ENCODE results near the gene JSRP1.

GRCh38 chr19:2252797-2253105 is 3.5 kb downstream of the JSRP1 start:
- TF ChIP-seq CTCF (conservative IDR thresholded peaks at IDR 0.05 in 1 of 2, IDR thresholded peaks at IDR 0.05 in 1 of 2; ENCODE audit: low read depth in 1 of 2, low read length in 2 of 2) = no peak
- TF ChIP-seq EZH2 (IDR thresholded peaks at IDR 0.05; ENCODE audit: low read length, missing control alignments) = peak; percentile 83

Data from fibroblast of lung (primary cell).